Heart right ventricle (tissue), 16 donors: Measurements from ENCODE around the gene TLCD5. TPM values are rescaled to one million over a fixed set of nuclear protein-coding genes. Genes with fewer than 3 reads are reported as not detected.

Experiments
- ATAC-seq, 8 donors: fragments of 200-7000 bp; cut with Tn5 transposase; one replicate each; pipeline ENCODE4 v1.9.1; 2020; ENCODE audit warnings: mild to moderate bottlenecking in 8 of 8, moderate library complexity in 8 of 8, moderate number of reproducible peaks in 1 of 8
- DNase-seq, 2 donors: peaks; one replicate each; pipeline ENCODE4 v3.0.0-alpha.2; 2020
- H3K27ac ChIP-seq, 10 donors: fragments of 200-600 bp; sonication (generic) in 2 of 10; one replicate each; pipeline versions ENCODE4 v1.5.0 to v1.8.0; 2020 to 2022; ENCODE audit warnings: mild to moderate bottlenecking in 3 of 10
- H3K27me3 ChIP-seq, 7 donors: fragments of 200-600 bp; one replicate each; pipeline ENCODE4 v1.8.0; 2021 to 2022; ENCODE audit warnings: mild to moderate bottlenecking in 2 of 7
- H3K36me3 ChIP-seq, 9 donors: fragments of 200-600 bp; sonication (generic) in 1 of 9; one replicate each; pipeline versions ENCODE4 v1.5.0 to v1.8.0; 2020 to 2022; ENCODE audit warnings: mild to moderate bottlenecking in 2 of 9
- H3K4me1 ChIP-seq, 9 donors: fragments of 200-600 bp; sonication (generic) in 1 of 9; one replicate each; pipeline versions ENCODE4 v1.5.0 to v1.8.0; 2020 to 2022; ENCODE audit warnings: mild to moderate bottlenecking in 4 of 9
- H3K4me3 ChIP-seq, 10 donors: fragments of 200-600 bp; sonication (generic) in 2 of 10; one replicate each; pipeline versions ENCODE4 v1.5.0 to v1.8.0; 2020 to 2022; ENCODE audit warnings: mild to moderate bottlenecking in 7 of 10, moderate library complexity in 2 of 10
- H3K9me3 ChIP-seq, 11 donors: fragments of 200-600 bp in 10 of 11; sonication (generic) in 2 of 11; one replicate each; pipeline versions ENCODE4 v1.5.0 to v1.8.0; 2013 to 2022; ENCODE audit warnings: mild to moderate bottlenecking in 2 of 11, control low read depth in 1 of 11, moderate library complexity in 1 of 11
- CTCF ChIP-seq, 9 donors: fragments of 200-600 bp; sonication (generic) in 2 of 9; IDR thresholded peaks; one replicate each; pipeline versions ENCODE4 v1.5.0 to v1.8.0; 2021 to 2022; ENCODE audit warnings: antibody characterized with exemption in 9 of 9, mild to moderate bottlenecking in 5 of 9, moderate library complexity in 1 of 9
- WGBS, 2 donors: extraction: QIAGEN DNeasy Blood & Tissue Kit; methylation state at CpG; one replicate each; pipeline ENCODE4 v1.1.7; 2013; ENCODE audit warnings: inconsistent platforms in 1 of 2; 5-methylcytosine and 5-hydroxymethylcytosine counted together
- intact Hi-C, 10 donors: fragments of 100-400 bp; cut with DNase I; formaldehyde crosslinking; loops; one replicate each; pipeline versions ENCODE4 v1.11.1 to v1.14.2; 2022
- polyA plus RNA-seq, 2 donors: library from polyadenylated mRNA; stranded (reverse); fragments of 200-250 nt; gene quantifications; one replicate each; pipeline ENCODE4 v1.2.3, GENCODE V29; 2013
- total RNA-seq, 10 donors: library from RNA; stranded (reverse); fragmentation: NEBNext Ultra II Directional in 3 of 10; extraction: Animal tissue kit (Norgen Biotek cat#: 25700) in 3 of 10; gene quantifications; one replicate each; pipeline versions ENCODE4 v1.2.1 to v1.2.4, GENCODE V29; 2021 to 2023
- donor health status: Arrhythmogenic right ventricular cardiomyopathy.
- donor health status: ischemic (EF 13 %, LVEDD 7.1; RV severe dilation, severe dysfunction).
- donor health status: healthy with polysubstance abuse.
- donor health status: DM: no; HTN: yes; CAD: no.
- donor health status: DM: no; HTN: no; CAD: no.
- donor health status: ischemic (EF 25% LVEDD 6.9; RV normal size, moderate dysfunction).
- donor health status: ischemic (EF 25% LVEDD 5.7; RV mildly dilated, moderate dysfunction).
- donor health status: healthy.
- donor health status: DM: yes; HTN: yes; CAD: no.
- donor health status: Ischemic cardiomyopathy.
- donor health status: ischemic (EF 35%, LVEDD 5.7; RV mildly dilated, moderate dysfunction).
- donor health status: nonischemic (EF 11% LVEDD 7.7; RV severe dilation, severe dysfunction).
- donor health status: DM: yes; HTN: yes; CAD: no.
- donor health status: PGD.
- donor health status: ischemic (EF 29% LVEDD 5.4; RV normal size, mild dysfunction).
- donor health status: nonischemic (EF 23%, LVEDD 6.1; RV moderate dilation, normal function).

The TLCD5 gene
- total and polyA plus RNA-seq, 12 donors, result 4.1 to 14.5 (median 10.7) TPM

- ATAC-seq, result no peak
- peaks cover 0 to 71% (median 48%) of the 10 kb centered on the region in 7 donors for H3K27me3 ChIP-seq
These were observed 31.0 kb upstream of the TLCD5 start for GRCh38 chr11:120294096-120294495.

GRCh38 chr11:120295099-120295498 lies 30.0 kb upstream of the TLCD5 start:
- Histone ChIP-seq H3K4me1 (peaks cover 0 to 13% (median 0%) of the 10 kb centered on the region in 9 donors), H3K27me3 (peaks cover 0 to 79% (median 51%) of the 10 kb centered on the region in 7 donors), H3K36me3 (no peaks in the 10 kb centered on the region), H3K27ac (no peak overlapping the region), H3K9me3 (no peaks in the 10 kb centered on the region), H3K4me3 (no peak overlapping the region)
- WGBS, 2 donors, result 17 to 45% methylated on average over 4 of the region's 4 CpGs
- intact Hi-C loops, result loop anchor here in 2 of 10 donors (5.0 kb wide), 1 partner anchor 123 kb away; no protein-coding TSS in a partner anchor
- DNase-seq, result no peak
- no peak for TF ChIP-seq CTCF (IDR thresholded peaks at IDR 0.05)
- peak in 4 of 8 donors; percentile 39 to 55 (median 44) for ATAC-seq

More at GRCh38 chr11:120294096-120294495, 31.0 kb upstream of the TLCD5 start:
- Histone ChIP-seq H3K4me1 (peaks cover 0 to 8% (median 0%) of the 10 kb centered on the region in 9 donors), H3K27ac (no peak overlapping the region), H3K9me3 (no peaks in the 10 kb centered on the region), H3K4me3 (no peak overlapping the region), H3K36me3 (no peaks in the 10 kb centered on the region)
- intact Hi-C loops, result no loop called here
- TF ChIP-seq CTCF (IDR thresholded peaks at IDR 0.05), result no peak
- WGBS, 2 donors, result 67 to 81% methylated on average over 5 of the region's 5 CpGs
- no peak for DNase-seq

GRCh38 chr11:120296554-120296953 lies 28.5 kb upstream of the TLCD5 start:
- no peaks in the 10 kb centered on the region for H3K9me3 ChIP-seq
- peaks cover 0 to 70% (median 47%) of the 10 kb centered on the region in 7 donors for H3K27me3 ChIP-seq
- TF ChIP-seq CTCF (IDR thresholded peaks at IDR 0.05), result no peak
- WGBS, 2 donors, result 98 to 100% methylated on average over 5 of the region's 5 CpGs
- peaks cover 0 to 14% (median 0%) of the 10 kb centered on the region in 9 donors for H3K4me1 ChIP-seq
- H3K4me3 ChIP-seq, result no peak overlapping the region
- ATAC-seq, result no peak
- intact Hi-C loops, result loop anchor here in 2 of 10 donors (5.0 kb wide), 1 partner anchor 124 kb away; no protein-coding TSS in a partner anchor
- DNase-seq, result no peak
- H3K36me3 ChIP-seq, result no peaks in the 10 kb centered on the region
- no peak overlapping the region for H3K27ac ChIP-seq

- no peak for ATAC-seq
- peaks cover 0 to 52% (median 45%) of the 10 kb centered on the region in 7 donors for H3K27me3 ChIP-seq
- no peak overlapping the region for H3K4me3 ChIP-seq
- H3K27ac ChIP-seq, result no peak overlapping the region
- TF ChIP-seq CTCF (IDR thresholded peaks at IDR 0.05), result no peak
- WGBS, 2 donors, result 79 to 93% methylated on average over 5 of the region's 5 CpGs
- no peak for DNase-seq
- no peaks in the 10 kb centered on the region for H3K36me3 ChIP-seq
- H3K9me3 ChIP-seq, result no peaks in the 10 kb centered on the region
- intact Hi-C loops, result loop anchor here in 4 of 10 donors (2.0 to 5.0 kb wide), 3 partner anchors 62 to 126 kb away; no protein-coding TSS in a partner anchor
- H3K4me1 ChIP-seq, result peaks cover 0 to 14% (median 0%) of the 10 kb centered on the region in 9 donors
These were observed 26.6 kb upstream of the TLCD5 start for GRCh38 chr11:120298461-120298860.
